Endothelial cell of umbilical vein (primary cell): ENCODE results near the gene CPXM2. TPM values are rescaled to one million over a fixed set of nuclear protein-coding genes. Genes with fewer than 3 reads are reported as not detected.

ENCODE experiments used
- BruUV-seq: library from RNA; stranded (reverse); fragments of 400-500 nt; replicated peaks from 2 replicates; lab custom pipeline; 2021; lab: Mats Ljungman, UMichigan
- CTCF ChIA-PET: fragments of 300-600, 350-600 bp; sonication (Branson Sonifier 250); formaldehyde crosslinking; loops from one replicate; lab custom pipeline; 2021; ENCODE audit warnings: antibody characterized with exemption, inconsistent platforms; lab: Charles Lee
- POLR2A ChIA-PET: fragments of 300-600, 350-600 bp; sonication (Branson Sonifier 250); formaldehyde crosslinking; loops from one replicate; lab custom pipeline; 2021; ENCODE audit warnings: antibody characterized with exemption, inconsistent platforms; lab: Charles Lee
- DNase-seq: peaks from one replicate; pipeline ENCODE4 v3.0.0-alpha.2; 2011; ENCODE audit warnings: low read depth, low spot score
- FAIRE-seq: peaks from 2 replicates; lab custom pipeline; 2011; peaks lifted over from hg19 to GRCh38; lab: Jason Lieb, UNC
- H2AFZ ChIP-seq: 2 replicates; pipeline ENCODE4 v1.6.0; 2012; ENCODE audit warnings: low read depth, low read length, control low read depth, inconsistent platforms
- H3K27ac ChIP-seq: 2 replicates; pipeline ENCODE4 v1.5.1; 2011; ENCODE audit warnings: low read depth, mild to moderate bottlenecking, control low read depth, low read length, moderate library complexity; ENCODE audit not compliant: insufficient read depth
- H3K27me3 ChIP-seq, 2 experiments: 2 replicates each; pipeline versions ENCODE4 v1.6.0 to v1.6.1; 2011; ENCODE audit warnings: low read length in 2 of 2, mixed read lengths in 1 of 2; ENCODE audit not compliant: control insufficient read depth in 2 of 2, insufficient read depth in 2 of 2
- H3K36me3 ChIP-seq, 2 experiments: 2 replicates in 1 of 2; 3 replicates in 1 of 2; pipeline ENCODE4 v1.5.1; 2011; ENCODE audit warnings: low read length in 2 of 2, mild to moderate bottlenecking in 1 of 2, moderate library complexity in 1 of 2; ENCODE audit not compliant: control insufficient read depth in 2 of 2, insufficient read depth in 2 of 2; ENCODE audit errors: extremely low read depth in 1 of 2
- H3K4me1 ChIP-seq: 3 replicates; pipeline ENCODE4 v1.5.1; 2011; ENCODE audit warnings: mild to moderate bottlenecking, low read length; ENCODE audit not compliant: control insufficient read depth, insufficient read depth; ENCODE audit errors: extremely low read depth
- H3K4me2 ChIP-seq: 2 replicates; pipeline ENCODE4 v1.6.1; 2011; ENCODE audit warnings: low read length, control low read depth, mixed read lengths; ENCODE audit not compliant: insufficient read depth
- H3K4me3 ChIP-seq, 3 experiments: fragments of 200-600 bp in 1 of 3; sonication (generic), shearing (Covaris generic) in 1 of 3; replicated peaks in 1 of 3; 2 replicates each; pipeline ENCODE4 v1.5.1; 2011 to 2016; ENCODE audit warnings: control low read depth in 3 of 3, low read length in 3 of 3, mild to moderate bottlenecking in 2 of 3, inconsistent platforms in 1 of 3, low read depth in 1 of 3, moderate library complexity in 1 of 3; ENCODE audit not compliant: insufficient read depth in 1 of 3
- H3K79me2 ChIP-seq: 2 replicates; pipeline ENCODE4 v1.6.0; 2012; ENCODE audit warnings: low read length, inconsistent platforms; ENCODE audit not compliant: control insufficient read depth, insufficient read depth
- H3K9ac ChIP-seq: replicated peaks from 2 replicates; pipeline ENCODE3; 2011; ENCODE audit warnings: low read length, control low read depth; ENCODE audit not compliant: insufficient read depth; ENCODE audit errors: extremely low read depth
- H3K9me1 ChIP-seq: replicated peaks from 3 replicates; pipeline ENCODE4 v1.6.0; 2011; ENCODE audit warnings: mild to moderate bottlenecking, low read length; ENCODE audit not compliant: control insufficient read depth, insufficient read depth; ENCODE audit errors: extremely low read depth
- H3K9me3 ChIP-seq: replicated peaks from 2 replicates; pipeline ENCODE4 v1.5.1; 2012; ENCODE audit warnings: low read length, inconsistent platforms; ENCODE audit not compliant: control insufficient read depth, insufficient read depth
- H4K20me1 ChIP-seq: replicated peaks from 2 replicates; pipeline ENCODE3; 2011; ENCODE audit warnings: mild to moderate bottlenecking, low read length; ENCODE audit not compliant: control insufficient read depth, insufficient read depth; ENCODE audit errors: extremely low read depth
- JUN ChIP-seq: IDR thresholded peaks from 2 replicates; pipeline ENCODE4 v1.6.1; 2011; ENCODE audit warnings: borderline replicate concordance, low read depth; ENCODE audit not compliant: insufficient read length, insufficient read depth
- MYC ChIP-seq: IDR thresholded peaks from one replicate; pipeline ENCODE4 v1.6.1; 2011; ENCODE audit warnings: mild to moderate bottlenecking, low read depth, low read length
- POLR2A ChIP-seq: IDR thresholded peaks from 2 replicates; pipeline ENCODE4 v1.6.1; 2012; ENCODE audit warnings: low read depth, mild to moderate bottlenecking, control low read depth, low read length
- dilution Hi-C: fragments of 300-500 bp; cut with MboI; formaldehyde crosslinking; loops from one replicate; pipeline ENCODE4 v1.15.0; 2019; ENCODE audit warnings: low sequenced_read_pairs; ENCODE audit not compliant: extremely low pct_ligation_motif_present
- intact Hi-C: fragments of 100-400 bp; cut with micrococcal nuclease; formaldehyde crosslinking; loops from one replicate; pipeline ENCODE4 v1.10.0; 2022
- polyA plus RNA-seq, 4 experiments: library from polyadenylated mRNA; depleted of rRNA in 3 of 4; stranded (reverse) in 3 of 4; unstranded in 1 of 4; fragments of >200 nt; gene quantifications; 2 replicates each; pipeline versions ENCODE4 v1.2.1 to v1.2.3, GENCODE V29; 2011 to 2012; ENCODE audit warnings: missing spikeins in 1 of 4
- total RNA-seq: library from RNA; stranded (reverse); gene quantifications from 2 replicates; pipeline ENCODE4 v1.2.3, GENCODE V29; 2021
- TF ChIP-seq, protein P1 (sequence below): IDR thresholded peaks from 2 replicates; pipeline ENCODE4 v1.6.1; 2011; ENCODE audit not compliant: insufficient read depth, insufficient read length

CPXM2 gene
- total and polyA plus RNA-seq, 2 donors (not counting 3 experiments of a cell fraction or from before 2014, with no cell fraction given): 1.8 to 2.7 TPM

GRCh38 chr10:123926401-123927264 lies 35.0 kb upstream of the CPXM2 start:
- CTCF ChIA-PET: no interaction called here
- H3K9ac ChIP-seq: no peak overlapping the region
- H2AFZ ChIP-seq: no peak overlapping the region
- no peak overlapping the region for H3K4me2 ChIP-seq
- no TSS peak for BruUV-seq
- no peaks in the 10 kb centered on the region for H3K9me3 ChIP-seq
- no peaks in the 10 kb centered on the region for H3K36me3 ChIP-seq
- no peak for DNase-seq
- TF ChIP-seq POLR2A (no peak), MYC (no peak), JUN (no peak)
- TF ChIP-seq, protein P1, sequence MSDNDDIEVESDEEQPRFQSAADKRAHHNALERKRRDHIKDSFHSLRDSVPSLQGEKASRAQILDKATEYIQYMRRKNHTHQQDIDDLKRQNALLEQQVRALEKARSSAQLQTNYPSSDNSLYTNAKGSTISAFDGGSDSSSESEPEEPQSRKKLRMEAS: no peak
- FAIRE-seq: no peak
- H3K9me1 ChIP-seq: no peaks in the 10 kb centered on the region
- H3K79me2 ChIP-seq: no peaks in the 10 kb centered on the region
- H3K27me3 ChIP-seq: no peaks in the 10 kb centered on the region
- POLR2A ChIA-PET: no interaction called here
- H3K27ac ChIP-seq: no peak overlapping the region
- H4K20me1 ChIP-seq: no peaks in the 10 kb centered on the region
- dilution Hi-C loops: no loop called here
- H3K4me3 ChIP-seq: no peak overlapping the region
- H3K4me1 ChIP-seq: no peaks in the 10 kb centered on the region
- intact Hi-C loops: loop anchor here (1.0 kb wide), 1 partner anchor 22 kb away; no protein-coding TSS in a partner anchor

DNA sequence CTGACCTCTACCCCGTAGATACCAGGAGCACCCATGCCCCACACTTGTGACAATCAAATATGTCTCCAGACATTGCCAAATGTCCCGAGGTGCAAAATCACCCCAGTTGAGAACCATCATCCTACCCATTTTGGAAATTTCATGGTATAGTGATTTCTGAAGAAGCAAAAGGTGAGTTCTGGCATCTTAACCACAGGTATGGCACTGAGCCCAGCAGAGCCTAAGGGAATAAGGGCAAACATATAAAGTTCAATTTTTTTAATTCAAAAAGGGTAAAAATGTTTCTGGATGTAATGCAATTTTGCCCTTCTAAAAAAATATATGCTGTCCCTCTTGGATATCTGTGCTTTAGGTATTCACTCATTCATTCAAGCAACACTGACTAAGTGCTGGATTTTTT lies 30.5 kb upstream of the CPXM2 start:
- TF ChIP-seq MYC: no peak
- ChIA-PET POLR2A (no interaction called here), CTCF (no interaction called here)
- DNase-seq (no peak), FAIRE-seq (no peak)
- no peaks in the 10 kb centered on the region for H3K27me3 ChIP-seq
- dilution Hi-C loops: no loop called here
- H3K79me2 ChIP-seq: no peaks in the 10 kb centered on the region
- no peak overlapping the region for H3K4me3 ChIP-seq
- no peak overlapping the region for H3K4me2 ChIP-seq
- no peak overlapping the region for H3K9ac ChIP-seq
- intact Hi-C loops: no loop called here
- H3K27ac ChIP-seq: no peak overlapping the region
- H2AFZ ChIP-seq: no peak overlapping the region
- H3K9me1 ChIP-seq: no peaks in the 10 kb centered on the region
- H3K4me1 ChIP-seq: no peaks in the 10 kb centered on the region
- no TSS peak for BruUV-seq
- no peaks in the 10 kb centered on the region for H3K36me3 ChIP-seq
- no peaks in the 10 kb centered on the region for H4K20me1 ChIP-seq
- H3K9me3 ChIP-seq: no peaks in the 10 kb centered on the region
